Measurements from ENCODE around the gene GPR153. TPM values are rescaled to one million over a fixed set of nuclear protein-coding genes. Genes with fewer than 3 reads are reported as not detected.

GPR153 gene
- total RNA-seq, 1 donor = 4.0 TPM

DNA sequence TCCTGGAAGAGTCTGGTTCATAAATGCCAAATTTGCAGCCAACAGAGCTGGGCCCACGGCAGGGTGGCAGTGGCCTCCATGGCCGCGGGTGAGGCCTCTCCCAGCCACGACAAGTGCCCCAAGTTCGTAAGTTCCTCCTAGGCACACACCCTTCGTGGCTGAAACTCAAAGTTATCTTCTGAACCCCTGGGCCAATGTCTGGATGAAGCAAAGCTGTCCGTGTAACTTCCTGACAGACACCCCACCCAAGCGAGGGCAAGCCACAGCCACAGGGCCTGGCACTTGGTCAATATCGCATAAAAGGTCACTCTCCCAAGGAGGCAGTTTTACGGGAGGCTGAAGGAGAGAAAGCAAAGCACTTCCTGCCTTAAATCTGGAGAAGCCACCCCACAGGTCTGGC, 27.8 kb upstream of the GPR153 start:
- no peak overlapping the region for H3K27ac ChIP-seq (ENCODE audit: low read depth, low read length)
- DNase-seq (ENCODE audit: insufficient read length, low spot score, missing footprints) = no peak
- no peaks in the 10 kb centered on the region for H3K9me3 ChIP-seq (ENCODE audit: low read depth, low read length)
- no peaks in the 10 kb centered on the region for H3K36me3 ChIP-seq (ENCODE audit: insufficient read depth, low read length)
- TF ChIP-seq, protein P1, sequence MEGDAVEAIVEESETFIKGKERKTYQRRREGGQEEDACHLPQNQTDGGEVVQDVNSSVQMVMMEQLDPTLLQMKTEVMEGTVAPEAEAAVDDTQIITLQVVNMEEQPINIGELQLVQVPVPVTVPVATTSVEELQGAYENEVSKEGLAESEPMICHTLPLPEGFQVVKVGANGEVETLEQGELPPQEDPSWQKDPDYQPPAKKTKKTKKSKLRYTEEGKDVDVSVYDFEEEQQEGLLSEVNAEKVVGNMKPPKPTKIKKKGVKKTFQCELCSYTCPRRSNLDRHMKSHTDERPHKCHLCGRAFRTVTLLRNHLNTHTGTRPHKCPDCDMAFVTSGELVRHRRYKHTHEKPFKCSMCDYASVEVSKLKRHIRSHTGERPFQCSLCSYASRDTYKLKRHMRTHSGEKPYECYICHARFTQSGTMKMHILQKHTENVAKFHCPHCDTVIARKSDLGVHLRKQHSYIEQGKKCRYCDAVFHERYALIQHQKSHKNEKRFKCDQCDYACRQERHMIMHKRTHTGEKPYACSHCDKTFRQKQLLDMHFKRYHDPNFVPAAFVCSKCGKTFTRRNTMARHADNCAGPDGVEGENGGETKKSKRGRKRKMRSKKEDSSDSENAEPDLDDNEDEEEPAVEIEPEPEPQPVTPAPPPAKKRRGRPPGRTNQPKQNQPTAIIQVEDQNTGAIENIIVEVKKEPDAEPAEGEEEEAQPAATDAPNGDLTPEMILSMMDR (IDR thresholded peaks at IDR 0.05; ENCODE audit: extremely low read depth, low read depth, low read length) = no peak
- H3K4me3 ChIP-seq (ENCODE audit: insufficient read depth, low read length) = no peak overlapping the region
- no peak overlapping the region for H3K4me2 ChIP-seq (ENCODE audit: insufficient read depth, low read length)
- no peaks in the 10 kb centered on the region for H3K79me2 ChIP-seq (ENCODE audit: insufficient read depth, low read length)
- no peaks in the 10 kb centered on the region for H3K27me3 ChIP-seq (ENCODE audit: insufficient read depth, low read length)
- no peak overlapping the region for H2AFZ ChIP-seq (ENCODE audit: low read length)
- H4K20me1 ChIP-seq (ENCODE audit: insufficient read depth, low read length) = no peaks in the 10 kb centered on the region
- H3K4me1 ChIP-seq (ENCODE audit: insufficient read depth, low read length) = no peaks in the 10 kb centered on the region

DNA sequence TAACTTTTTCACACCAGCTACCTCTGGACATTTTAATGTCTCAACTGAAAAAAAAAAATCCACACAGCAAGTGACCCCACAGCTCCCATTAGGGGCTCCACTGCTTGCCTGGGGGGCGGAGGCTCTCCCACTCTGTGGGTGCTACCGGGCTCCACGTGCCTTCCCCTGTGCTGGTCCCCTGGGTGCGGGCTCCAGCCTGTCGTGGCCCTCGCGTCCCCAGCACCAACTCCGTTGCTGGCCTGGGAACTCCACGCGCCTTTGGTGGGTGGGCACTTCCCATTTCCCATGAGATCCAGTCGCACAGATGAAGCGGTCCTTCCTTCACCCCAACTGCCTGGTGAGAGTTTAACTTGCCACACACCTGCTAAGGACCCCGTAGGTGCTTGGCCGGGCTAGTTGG, 27.1 kb upstream of the GPR153 start:
- no peak overlapping the region for H3K4me3 ChIP-seq (ENCODE audit: insufficient read depth, low read length)

DNA sequence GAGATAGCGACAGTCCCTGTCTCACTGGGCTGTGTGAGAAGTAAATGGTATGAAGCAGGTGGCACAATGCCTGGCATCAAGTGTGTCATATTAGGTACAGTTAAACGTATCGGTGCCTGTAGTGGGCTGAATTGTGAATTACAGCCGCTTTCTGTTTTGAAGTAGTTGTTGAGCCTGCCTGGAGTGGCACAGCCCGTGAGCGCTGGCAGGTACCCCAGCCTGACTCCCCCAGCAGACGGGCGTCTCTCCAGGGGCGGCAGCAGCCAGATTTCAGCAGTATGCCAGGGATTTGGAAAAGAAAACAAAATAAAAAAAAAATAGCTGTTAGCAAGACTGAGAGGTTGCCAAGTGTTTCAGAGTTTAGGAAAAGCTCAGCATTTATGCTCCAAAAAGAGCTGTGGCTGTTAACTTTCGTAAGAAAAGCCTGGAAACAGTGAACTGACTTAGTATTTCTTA, 26.6 kb upstream of the GPR153 start:
- H2AFZ ChIP-seq (ENCODE audit: low read length) = no peak overlapping the region
- TF ChIP-seq, protein P1 (IDR thresholded peaks at IDR 0.05; ENCODE audit: extremely low read depth, low read depth, low read length) = no peak
- H3K4me3 ChIP-seq (ENCODE audit: insufficient read depth, low read length) = no peak overlapping the region
- H4K20me1 ChIP-seq (ENCODE audit: insufficient read depth, low read length) = no peaks in the 10 kb centered on the region
- H3K27me3 ChIP-seq (ENCODE audit: insufficient read depth, low read length) = no peaks in the 10 kb centered on the region
- no peaks in the 10 kb centered on the region for H3K4me1 ChIP-seq (ENCODE audit: insufficient read depth, low read length)
- DNase-seq (ENCODE audit: insufficient read length, low spot score, missing footprints) = no peak
- H3K27ac ChIP-seq (ENCODE audit: low read depth, low read length) = no peak overlapping the region
- no peak overlapping the region for H3K4me2 ChIP-seq (ENCODE audit: insufficient read depth, low read length)
- no peaks in the 10 kb centered on the region for H3K36me3 ChIP-seq (ENCODE audit: insufficient read depth, low read length)
- no peaks in the 10 kb centered on the region for H3K79me2 ChIP-seq (ENCODE audit: insufficient read depth, low read length)
- no peaks in the 10 kb centered on the region for H3K9me3 ChIP-seq (ENCODE audit: low read depth, low read length)

More for the DNA sequence above, 27.1 kb upstream of the GPR153 start:
- H4K20me1 ChIP-seq (ENCODE audit: insufficient read depth, low read length) = no peaks in the 10 kb centered on the region
- H2AFZ ChIP-seq (ENCODE audit: low read length) = no peak overlapping the region
- no peaks in the 10 kb centered on the region for H3K36me3 ChIP-seq (ENCODE audit: insufficient read depth, low read length)
- no peaks in the 10 kb centered on the region for H3K4me1 ChIP-seq (ENCODE audit: insufficient read depth, low read length)
- H3K79me2 ChIP-seq (ENCODE audit: insufficient read depth, low read length) = no peaks in the 10 kb centered on the region
- H3K27ac ChIP-seq (ENCODE audit: low read depth, low read length) = no peak overlapping the region
- no peak overlapping the region for H3K4me2 ChIP-seq (ENCODE audit: insufficient read depth, low read length)
- no peaks in the 10 kb centered on the region for H3K27me3 ChIP-seq (ENCODE audit: insufficient read depth, low read length)
- no peaks in the 10 kb centered on the region for H3K9me3 ChIP-seq (ENCODE audit: low read depth, low read length)
- DNase-seq (ENCODE audit: insufficient read length, low spot score, missing footprints) = no peak
- TF ChIP-seq, protein P1 (IDR thresholded peaks at IDR 0.05; ENCODE audit: extremely low read depth, low read depth, low read length) = no peak

DNA sequence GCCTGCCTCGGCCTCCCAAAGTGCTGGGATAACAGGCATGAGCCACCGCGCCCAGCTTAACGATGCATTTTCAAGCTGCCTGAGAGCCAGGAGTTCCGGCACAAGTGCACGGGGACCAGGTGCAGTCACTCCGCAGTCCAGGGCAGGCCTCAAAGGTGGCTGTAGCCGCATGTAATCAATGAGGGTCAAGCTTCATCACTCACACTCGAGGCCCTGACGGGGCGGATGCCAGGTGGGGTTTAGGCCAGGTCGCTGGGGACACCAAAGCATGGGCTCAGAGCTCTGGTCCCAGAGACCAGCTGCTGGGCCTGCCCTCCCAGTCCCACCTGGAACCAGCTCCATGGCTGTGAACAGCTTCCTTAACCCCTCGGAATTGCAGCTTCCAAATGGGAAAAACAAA, 26.1 kb upstream of the GPR153 start:
- no peaks in the 10 kb centered on the region for H3K9me3 ChIP-seq (ENCODE audit: low read depth, low read length)
- no peak for DNase-seq (ENCODE audit: insufficient read length, low spot score, missing footprints)
- H3K4me1 ChIP-seq (ENCODE audit: insufficient read depth, low read length) = no peaks in the 10 kb centered on the region
- no peaks in the 10 kb centered on the region for H3K27me3 ChIP-seq (ENCODE audit: insufficient read depth, low read length)
- no peaks in the 10 kb centered on the region for H4K20me1 ChIP-seq (ENCODE audit: insufficient read depth, low read length)
- no peak overlapping the region for H2AFZ ChIP-seq (ENCODE audit: low read length)
- H3K36me3 ChIP-seq (ENCODE audit: insufficient read depth, low read length) = no peaks in the 10 kb centered on the region
- TF ChIP-seq, protein P1 (IDR thresholded peaks at IDR 0.05; ENCODE audit: extremely low read depth, low read depth, low read length) = no peak
- no peak overlapping the region for H3K27ac ChIP-seq (ENCODE audit: low read depth, low read length)
- H3K4me3 ChIP-seq (ENCODE audit: insufficient read depth, low read length) = no peak overlapping the region
- H3K4me2 ChIP-seq (ENCODE audit: insufficient read depth, low read length) = no peak overlapping the region
- no peaks in the 10 kb centered on the region for H3K79me2 ChIP-seq (ENCODE audit: insufficient read depth, low read length)

Measured in osteoblast (primary cell).